Measurements from ENCODE around the gene PLXNB2.

Gene PLXNB2

GRCh38 chr22:50244420-50245213, 62.8 kb downstream of the PLXNB2 start, which contains the start of gene TUBGCP6 (continued):
- TF ChIP-seq ZNF2 (tag by site-specific recombination; IDR thresholded peaks at IDR 0.05) (peak; percentile 75), ZNF629 (tag by site-specific recombination; IDR thresholded peaks at IDR 0.05) (peak; percentile 100), ZEB2 (tag by site-specific recombination; IDR thresholded peaks at IDR 0.05) (peak; percentile 87), ZBTB48 (tag by site-specific recombination; IDR thresholded peaks at IDR 0.05) (peak; percentile 33; the same call in 1 of the 2 replicates), ZNF362 (tag by site-specific recombination; IDR thresholded peaks at IDR 0.05) (no peak), ZIC2 (tag by site-specific recombination; IDR thresholded peaks at IDR 0.05) (peak; percentile 49; the same call in 1 of the 2 replicates), ZBTB20 (tag by site-specific recombination; IDR thresholded peaks at IDR 0.05) (peak; percentile 93), PRDM10 (tag by site-specific recombination; IDR thresholded peaks at IDR 0.05) (peak; percentile 64), KLF7 (tag by site-specific recombination; IDR thresholded peaks at IDR 0.05; ENCODE audit: borderline replicate concordance) (peak; percentile 62; the same call in 1 of the 2 replicates), ZNF660 (tag by site-specific recombination; IDR thresholded peaks at IDR 0.05) (peak; percentile 52; the same call in 1 of the 2 replicates), ZSCAN30 (tag by site-specific recombination; IDR thresholded peaks at IDR 0.05) (0 out of 2 replicates have a peak, but pooled peaks have one; percentile 47), BCL11B (tag by site-specific recombination; IDR thresholded peaks at IDR 0.05; ENCODE audit: low read depth) (0 out of 2 replicates have a peak, but pooled peaks have one; percentile 56), ZNF324 (tag by site-specific recombination; IDR thresholded peaks at IDR 0.05) (peak; percentile 92), OVOL3 (tag by site-specific recombination; IDR thresholded peaks at IDR 0.05) (no peak), ZBTB26 (tag by site-specific recombination; optimal IDR thresholded peaks at IDR 0.05) (peak; percentile 94), MZF1 (tag by site-specific recombination; IDR thresholded peaks at IDR 0.05; ENCODE audit: borderline replicate concordance) (no peak), SCRT2 (tag by site-specific recombination; IDR thresholded peaks at IDR 0.05) (0 out of 2 replicates have a peak, but pooled peaks have one; percentile 2), GLIS2 (tag by site-specific recombination; IDR thresholded peaks at IDR 0.05) (peak; percentile 35; the same call in 1 of the 2 replicates), ZNF214 (tag by site-specific recombination; IDR thresholded peaks at IDR 0.05; ENCODE audit: borderline replicate concordance) (no peak), ZNF501 (tag by site-specific recombination; IDR thresholded peaks at IDR 0.05) (peak; percentile 88; the same call in 1 of the 2 replicates), GLI4 (tag by site-specific recombination; IDR thresholded peaks at IDR 0.05) (0 out of 2 replicates have a peak, but pooled peaks have one; percentile 54), SP7 (tag by site-specific recombination; IDR thresholded peaks at IDR 0.05) (peak; percentile 71), ZNF394 (tag by site-specific recombination; IDR thresholded peaks at IDR 0.05; ENCODE audit: borderline replicate concordance) (peak; percentile 15; the same call in 1 of the 2 replicates), ZFP37 (tag by site-specific recombination; IDR thresholded peaks at IDR 0.05) (peak; percentile 79; the same call in 1 of the 2 replicates), ZNF426 (tag by site-specific recombination; IDR thresholded peaks at IDR 0.05) (no peak), KLF16 (tag by site-specific recombination; IDR thresholded peaks at IDR 0.05) (peak; percentile 94)
- TF ChIP-seq, protein P1, sequence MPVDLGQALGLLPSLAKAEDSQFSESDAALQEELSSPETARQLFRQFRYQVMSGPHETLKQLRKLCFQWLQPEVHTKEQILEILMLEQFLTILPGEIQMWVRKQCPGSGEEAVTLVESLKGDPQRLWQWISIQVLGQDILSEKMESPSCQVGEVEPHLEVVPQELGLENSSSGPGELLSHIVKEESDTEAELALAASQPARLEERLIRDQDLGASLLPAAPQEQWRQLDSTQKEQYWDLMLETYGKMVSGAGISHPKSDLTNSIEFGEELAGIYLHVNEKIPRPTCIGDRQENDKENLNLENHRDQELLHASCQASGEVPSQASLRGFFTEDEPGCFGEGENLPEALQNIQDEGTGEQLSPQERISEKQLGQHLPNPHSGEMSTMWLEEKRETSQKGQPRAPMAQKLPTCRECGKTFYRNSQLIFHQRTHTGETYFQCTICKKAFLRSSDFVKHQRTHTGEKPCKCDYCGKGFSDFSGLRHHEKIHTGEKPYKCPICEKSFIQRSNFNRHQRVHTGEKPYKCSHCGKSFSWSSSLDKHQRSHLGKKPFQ (tag by site-specific recombination; IDR thresholded peaks at IDR 0.05), result peak; percentile 96
- TF ChIP-seq, protein P2, sequence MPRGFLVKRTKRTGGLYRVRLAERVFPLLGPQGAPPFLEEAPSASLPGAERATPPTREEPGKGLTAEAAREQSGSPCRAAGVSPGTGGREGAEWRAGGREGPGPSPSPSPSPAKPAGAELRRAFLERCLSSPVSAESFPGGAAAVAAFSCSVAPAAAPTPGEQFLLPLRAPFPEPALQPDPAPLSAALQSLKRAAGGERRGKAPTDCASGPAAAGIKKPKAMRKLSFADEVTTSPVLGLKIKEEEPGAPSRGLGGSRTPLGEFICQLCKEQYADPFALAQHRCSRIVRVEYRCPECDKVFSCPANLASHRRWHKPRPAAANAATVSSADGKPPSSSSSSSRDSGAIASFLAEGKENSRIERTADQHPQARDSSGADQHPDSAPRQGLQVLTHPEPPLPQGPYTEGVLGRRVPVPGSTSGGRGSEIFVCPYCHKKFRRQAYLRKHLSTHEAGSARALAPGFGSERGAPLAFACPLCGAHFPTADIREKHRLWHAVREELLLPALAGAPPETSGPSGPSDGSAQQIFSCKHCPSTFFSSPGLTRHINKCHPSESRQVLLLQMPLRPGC (tag by site-specific recombination; IDR thresholded peaks at IDR 0.05), result peak; percentile 64; the same call in 1 of the 2 replicates

Measured in HEK293 (cell line).